Gastroesophageal sphincter (tissue), 4 donors: ENCODE measurements around the gene SEC24B. TPM values are rescaled to one million over a fixed set of nuclear protein-coding genes. Genes with fewer than 3 reads are reported as not detected.

Experiments used
- ATAC-seq: fragments of 150-250 bp; one replicate; pipeline ENCODE4 v1.9.1; 2016; ENCODE audit warnings: mild to moderate bottlenecking, moderate library complexity
- H3K27ac ChIP-seq, 4 donors: fragments of 200-600 bp; sonication (generic) in 3 of 4; 1 replicate in 3 of 4; 2 replicates in 1 of 4; pipeline ENCODE4 v1.5.1; 2016 to 2019
- H3K27me3 ChIP-seq: fragments of 200-600 bp; sonication (generic); one replicate; pipeline ENCODE4 v1.5.1; 2019
- H3K36me3 ChIP-seq, 2 donors: fragments of 200-600 bp; sonication (generic); one replicate each; pipeline ENCODE4 v1.5.1; 2019; ENCODE audit warnings: control low read depth in 1 of 2
- H3K4me1 ChIP-seq, 3 donors: fragments of 200-600 bp; sonication (generic); 1 replicate in 2 of 3; 2 replicates in 1 of 3; pipeline ENCODE4 v1.5.1; 2016 to 2019; ENCODE audit warnings: control low read depth in 2 of 3
- H3K4me3 ChIP-seq, 2 donors: fragments of 200-600 bp; sonication (generic); one replicate each; pipeline ENCODE4 v1.5.1; 2019; ENCODE audit warnings: mild to moderate bottlenecking in 1 of 2, moderate library complexity in 1 of 2
- H3K9me3 ChIP-seq, 3 donors: fragments of 200-600 bp; sonication (generic); one replicate each; pipeline ENCODE4 v1.5.1; 2017 to 2019; ENCODE audit warnings: control low read depth in 2 of 3
- CTCF ChIP-seq, 4 experiments: fragments of 200-600 bp in 2 of 4; fragments of 450-650 bp in 2 of 4; sonication (generic) in 1 of 4; IDR thresholded peaks; one replicate each; pipeline ENCODE4 v1.5.1; 2017 to 2019; ENCODE audit warnings: antibody characterized with exemption in 4 of 4, mild to moderate bottlenecking in 2 of 4, moderate library complexity in 2 of 4
- EP300 ChIP-seq: sonication (generic); formaldehyde crosslinking; IDR thresholded peaks from one replicate; pipeline ENCODE4 v1.6.1; 2017; ENCODE audit warnings: antibody characterized with exemption, mild to moderate bottlenecking
- POLR2A ChIP-seq, 2 donors: fragments of 450-650 bp; IDR thresholded peaks; one replicate each; pipeline ENCODE4 v1.6.1; 2017; ENCODE audit warnings: antibody characterized with exemption in 2 of 2, mild to moderate bottlenecking in 2 of 2, moderate library complexity in 1 of 2
- POLR2AphosphoS5 ChIP-seq: sonication (generic); formaldehyde crosslinking; IDR thresholded peaks from one replicate; pipeline ENCODE4 v1.6.1; 2017; ENCODE audit warnings: antibody characterized with exemption
- WGBS, 2 donors: methylation state at CpG; one replicate each; pipeline ENCODE4 v1.1.5; 2018; ENCODE audit warnings: low coverage in 1 of 2; 5-methylcytosine and 5-hydroxymethylcytosine counted together
- total RNA-seq, 4 donors: library from RNA; depleted of rRNA; stranded (reverse); fragments of >200 nt; gene quantifications; one replicate each; pipeline ENCODE4 v1.1.0, GENCODE V29; 2016

The SEC24B gene
- total RNA-seq, 4 donors from 2014 or later = 39.5 to 43.5 (median 41.7) TPM

DNA sequence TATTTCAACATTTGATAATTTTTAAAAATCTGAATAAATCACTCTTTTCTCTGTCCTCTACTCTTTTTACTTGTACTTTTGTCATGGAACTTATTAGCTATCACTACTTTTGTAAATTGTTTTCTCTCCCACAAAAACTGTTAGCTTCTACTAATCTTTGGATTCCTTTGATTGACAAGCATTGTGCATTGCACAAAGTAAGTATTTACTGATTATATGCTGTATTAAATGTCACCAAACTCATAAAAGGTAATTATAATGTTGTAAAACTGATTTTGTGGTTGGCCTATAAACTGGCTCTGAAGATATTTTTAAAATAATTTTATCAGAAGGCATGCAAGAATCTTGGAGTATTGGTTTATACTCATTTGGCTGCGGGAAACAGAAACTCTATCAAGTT, 15.0 kb upstream of the SEC24B start:
- peaks cover 0 to 6% (median 0%) of the 10 kb centered on the region in 3 donors for H3K4me1 ChIP-seq
- H3K36me3 ChIP-seq = no peaks in the 10 kb centered on the region
- no peaks in the 10 kb centered on the region for H3K27me3 ChIP-seq
- H3K27ac ChIP-seq = no peak overlapping the region
- no peak for ATAC-seq
- TF ChIP-seq POLR2AphosphoS5 = no peak
- no peak for TF ChIP-seq POLR2A (IDR thresholded peaks at IDR 0.05)
- TF ChIP-seq EP300 = no peak
- TF ChIP-seq CTCF (IDR thresholded peaks at IDR 0.05) = no peak
- H3K9me3 ChIP-seq = no peaks in the 10 kb centered on the region
- H3K4me3 ChIP-seq = no peak overlapping the region
- 80 to 84% methylated on average over 1 of the region's 1 CpG for WGBS, 2 donors

GRCh38 chr4:109419679-109420078, 13.9 kb upstream of the SEC24B start:
- H3K27ac ChIP-seq = no peak overlapping the region
- H3K4me3 ChIP-seq = no peak overlapping the region
- ATAC-seq = no peak
- TF ChIP-seq POLR2AphosphoS5 (no peak), EP300 (no peak), POLR2A (IDR thresholded peaks at IDR 0.05) (no peak), CTCF (IDR thresholded peaks at IDR 0.05) (no peak)
- H3K9me3 ChIP-seq = no peaks in the 10 kb centered on the region
- H3K27me3 ChIP-seq = no peaks in the 10 kb centered on the region
- WGBS, 2 donors = 81 to 86% methylated on average over 2 of the region's 2 CpGs
- H3K4me1 ChIP-seq = peaks cover 0 to 6% (median 0%) of the 10 kb centered on the region in 3 donors
- no peaks in the 10 kb centered on the region for H3K36me3 ChIP-seq

DNA sequence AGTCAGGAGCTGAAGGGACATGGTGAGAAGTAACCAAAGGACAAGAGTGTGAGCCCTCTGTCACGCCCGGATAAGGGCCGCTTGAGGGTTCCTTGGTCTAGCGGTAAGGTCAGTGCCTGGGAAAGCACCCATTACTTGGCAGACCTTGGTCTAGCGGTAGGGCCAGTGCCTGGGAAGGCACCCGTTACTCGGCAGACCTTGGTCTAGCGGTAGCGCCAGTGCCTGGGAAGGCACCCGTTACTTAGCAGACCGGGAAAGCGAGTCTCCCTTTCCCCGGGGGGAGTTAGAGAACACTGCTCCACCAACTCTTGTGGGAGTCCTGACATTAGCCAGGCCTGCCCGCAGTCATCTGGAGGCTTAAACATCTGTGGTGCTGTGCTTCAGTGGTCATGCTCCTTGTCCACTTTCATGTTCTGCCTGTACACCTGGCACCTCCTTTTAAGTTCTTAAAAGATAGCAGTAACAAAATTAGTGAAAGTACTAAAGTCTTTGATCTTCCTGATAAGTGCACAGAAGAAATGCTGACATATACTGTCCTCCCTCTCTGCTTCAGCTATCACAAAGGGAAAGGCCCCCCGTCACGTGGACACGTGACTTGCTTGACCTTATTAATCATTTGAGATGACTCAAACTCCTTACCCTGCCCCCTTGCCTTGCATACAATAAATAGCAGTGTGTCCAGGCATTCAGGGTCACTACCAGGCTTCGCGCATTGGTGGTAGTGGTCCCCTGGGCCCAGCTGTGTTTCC, 9.3 kb upstream of the SEC24B start:
- H3K4me1 ChIP-seq = peaks cover 0 to 6% (median 0%) of the 10 kb centered on the region in 3 donors
- WGBS, 2 donors = 64 to 78% methylated on average over 8 to 9 of the region's 19 CpGs
- no peak for ATAC-seq
- H3K4me3 ChIP-seq = no peak overlapping the region
- H3K27me3 ChIP-seq = no peaks in the 10 kb centered on the region
- H3K27ac ChIP-seq = no peak overlapping the region
- no peaks in the 10 kb centered on the region for H3K9me3 ChIP-seq
- no peaks in the 10 kb centered on the region for H3K36me3 ChIP-seq
- TF ChIP-seq POLR2AphosphoS5 = no peak
- no peak for TF ChIP-seq CTCF (IDR thresholded peaks at IDR 0.05)
- no peak for TF ChIP-seq POLR2A (IDR thresholded peaks at IDR 0.05)
- TF ChIP-seq EP300 = no peak

- Histone ChIP-seq H3K4me3 (no peak overlapping the region), H3K27ac (no peak overlapping the region), H3K27me3 (no peaks in the 10 kb centered on the region), H3K4me1 (peaks cover 0 to 6% (median 0%) of the 10 kb centered on the region in 3 donors), H3K36me3 (no peaks in the 10 kb centered on the region), H3K9me3 (no peaks in the 10 kb centered on the region)
- WGBS, 2 donors = 87 to 90% methylated on average over 4 of the region's 4 CpGs
- no peak for ATAC-seq
- TF ChIP-seq POLR2A (IDR thresholded peaks at IDR 0.05) = no peak
These were observed 8.2 kb upstream of the SEC24B start for GRCh38 chr4:109425405-109425804.

DNA sequence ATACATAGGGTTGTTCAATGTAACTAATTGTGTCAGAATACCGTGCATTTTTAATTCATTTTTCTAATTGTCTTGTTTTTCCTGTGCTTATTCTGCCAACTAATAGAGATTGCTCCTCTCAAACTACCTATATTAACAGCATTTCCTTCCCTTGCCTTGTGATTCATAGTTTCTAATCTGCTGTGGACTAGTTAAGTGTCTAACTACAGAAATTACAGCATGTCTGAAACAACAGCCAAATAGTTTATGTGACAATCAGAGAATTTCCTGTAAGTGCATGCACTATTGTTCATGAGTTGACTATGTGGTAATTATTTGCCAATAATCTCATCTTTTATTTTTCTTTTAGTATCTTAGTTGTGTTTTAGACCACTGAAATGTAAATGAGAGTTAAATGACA, 4.1 kb upstream of the SEC24B start:
- no peak for TF ChIP-seq POLR2AphosphoS5
- TF ChIP-seq CTCF (IDR thresholded peaks at IDR 0.05) = no peak
- no peak for ATAC-seq
- no peak overlapping the region for H3K4me3 ChIP-seq
- no peaks in the 10 kb centered on the region for H3K9me3 ChIP-seq
- peaks cover 4 to 16% (median 5%) of the 10 kb centered on the region in 3 donors for H3K4me1 ChIP-seq
- no peak overlapping the region for H3K27ac ChIP-seq
- WGBS, 2 donors = 73 to 91% methylated on average over 1 of the region's 1 CpG
- no peaks in the 10 kb centered on the region for H3K36me3 ChIP-seq
- H3K27me3 ChIP-seq = no peaks in the 10 kb centered on the region
